PC-9 (cell line): ENCODE data around the gene DCDC2B.

Experiments
- EZH2 ChIP-seq: fragments of 200-600 bp; sonication (generic); IDR thresholded peaks from 2 replicates; pipeline ENCODE4 v1.8.0; 2017; ENCODE audit warnings: antibody characterized with exemption, low read depth
- TF ChIP-seq, protein P1 (sequence below): fragments of 200-600 bp; sonication (generic); conservative IDR thresholded peaks from 2 replicates; pipeline ENCODE4 v1.6.1; 2017; ENCODE audit warnings: mixed run types, antibody characterized with exemption, mild to moderate bottlenecking, moderate library complexity

DNA sequence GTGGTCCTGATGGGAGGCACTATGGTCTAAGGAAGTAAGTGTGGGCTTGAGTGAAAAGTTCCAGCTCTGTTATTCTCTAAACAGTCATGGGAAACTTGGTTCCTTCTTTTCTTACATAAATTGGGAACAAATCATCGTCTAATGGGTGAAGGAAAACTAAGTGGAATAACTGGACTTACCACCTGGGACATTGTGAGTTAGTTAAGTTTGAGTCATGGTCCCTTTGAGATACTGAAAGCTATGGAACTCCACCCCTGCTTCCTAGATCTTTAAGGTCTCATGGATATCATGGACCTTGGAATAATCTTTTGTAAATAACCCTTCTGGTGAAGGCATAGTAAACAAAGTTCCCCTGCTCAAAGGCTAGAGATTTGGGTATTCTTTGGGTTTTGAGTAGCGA, 45.5 kb upstream of the DCDC2B start:
- TF ChIP-seq EZH2, result no peak
- TF ChIP-seq, protein P1, sequence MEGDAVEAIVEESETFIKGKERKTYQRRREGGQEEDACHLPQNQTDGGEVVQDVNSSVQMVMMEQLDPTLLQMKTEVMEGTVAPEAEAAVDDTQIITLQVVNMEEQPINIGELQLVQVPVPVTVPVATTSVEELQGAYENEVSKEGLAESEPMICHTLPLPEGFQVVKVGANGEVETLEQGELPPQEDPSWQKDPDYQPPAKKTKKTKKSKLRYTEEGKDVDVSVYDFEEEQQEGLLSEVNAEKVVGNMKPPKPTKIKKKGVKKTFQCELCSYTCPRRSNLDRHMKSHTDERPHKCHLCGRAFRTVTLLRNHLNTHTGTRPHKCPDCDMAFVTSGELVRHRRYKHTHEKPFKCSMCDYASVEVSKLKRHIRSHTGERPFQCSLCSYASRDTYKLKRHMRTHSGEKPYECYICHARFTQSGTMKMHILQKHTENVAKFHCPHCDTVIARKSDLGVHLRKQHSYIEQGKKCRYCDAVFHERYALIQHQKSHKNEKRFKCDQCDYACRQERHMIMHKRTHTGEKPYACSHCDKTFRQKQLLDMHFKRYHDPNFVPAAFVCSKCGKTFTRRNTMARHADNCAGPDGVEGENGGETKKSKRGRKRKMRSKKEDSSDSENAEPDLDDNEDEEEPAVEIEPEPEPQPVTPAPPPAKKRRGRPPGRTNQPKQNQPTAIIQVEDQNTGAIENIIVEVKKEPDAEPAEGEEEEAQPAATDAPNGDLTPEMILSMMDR, result no peak
